ENCODE data around the gene MBTPS2.

Gene MBTPS2

DNA sequence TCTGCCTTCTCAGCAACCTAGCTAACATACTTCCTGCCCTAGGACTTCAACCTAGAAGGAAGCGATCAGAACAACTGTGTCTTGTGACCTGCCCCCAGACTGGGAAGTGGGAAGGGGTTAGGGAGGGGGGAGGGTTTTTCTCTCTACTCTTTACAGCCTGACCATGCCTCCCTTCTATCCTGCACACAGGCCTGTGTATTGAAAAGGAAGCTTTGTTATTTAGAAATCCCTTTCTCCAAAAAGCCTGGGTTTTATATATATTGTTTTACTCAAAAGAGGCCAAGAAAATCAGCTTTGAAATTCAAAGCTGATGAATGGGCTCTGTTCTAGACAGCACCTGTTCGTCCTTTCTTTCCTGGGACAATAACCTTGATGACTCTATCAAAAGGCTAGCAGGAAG, 65.9 kb downstream of the MBTPS2 start:
- H3K4me3 ChIP-seq (ENCODE audit: low read depth in 1 of 2, low read length in 2 of 2), result no peak overlapping the region
- H3K9me3 ChIP-seq (ENCODE audit: insufficient read depth, low read length, severe bottlenecking), result no peaks in the 10 kb centered on the region
- H3K4me1 ChIP-seq (ENCODE audit: insufficient read depth, low read length), result no peaks in the 10 kb centered on the region
- no peak overlapping the region for H3K27ac ChIP-seq (ENCODE audit: low read length)
- TF ChIP-seq EZH2 (IDR thresholded peaks at IDR 0.05; ENCODE audit: borderline replicate concordance, low read depth, low read length, severe bottlenecking), result no peak
- TF ChIP-seq, protein P1, sequence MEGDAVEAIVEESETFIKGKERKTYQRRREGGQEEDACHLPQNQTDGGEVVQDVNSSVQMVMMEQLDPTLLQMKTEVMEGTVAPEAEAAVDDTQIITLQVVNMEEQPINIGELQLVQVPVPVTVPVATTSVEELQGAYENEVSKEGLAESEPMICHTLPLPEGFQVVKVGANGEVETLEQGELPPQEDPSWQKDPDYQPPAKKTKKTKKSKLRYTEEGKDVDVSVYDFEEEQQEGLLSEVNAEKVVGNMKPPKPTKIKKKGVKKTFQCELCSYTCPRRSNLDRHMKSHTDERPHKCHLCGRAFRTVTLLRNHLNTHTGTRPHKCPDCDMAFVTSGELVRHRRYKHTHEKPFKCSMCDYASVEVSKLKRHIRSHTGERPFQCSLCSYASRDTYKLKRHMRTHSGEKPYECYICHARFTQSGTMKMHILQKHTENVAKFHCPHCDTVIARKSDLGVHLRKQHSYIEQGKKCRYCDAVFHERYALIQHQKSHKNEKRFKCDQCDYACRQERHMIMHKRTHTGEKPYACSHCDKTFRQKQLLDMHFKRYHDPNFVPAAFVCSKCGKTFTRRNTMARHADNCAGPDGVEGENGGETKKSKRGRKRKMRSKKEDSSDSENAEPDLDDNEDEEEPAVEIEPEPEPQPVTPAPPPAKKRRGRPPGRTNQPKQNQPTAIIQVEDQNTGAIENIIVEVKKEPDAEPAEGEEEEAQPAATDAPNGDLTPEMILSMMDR (IDR thresholded peaks at IDR 0.05; ENCODE audit: borderline replicate concordance, extremely low read depth, low read length, poor library complexity, severe bottlenecking), result no peak
- H3K4me2 ChIP-seq (ENCODE audit: insufficient read depth, low read length), result no peak overlapping the region
- H3K9ac ChIP-seq (ENCODE audit: low read depth, low read length), result no peak overlapping the region
- no peak overlapping the region for H2AFZ ChIP-seq (ENCODE audit: low read depth, low read length)
- DNase-seq (no peak), ATAC-seq (ENCODE audit: insufficient read depth, low read depth) (no peak)
- no peaks in the 10 kb centered on the region for H3K79me2 ChIP-seq (ENCODE audit: insufficient read depth, low read length)
- H3K36me3 ChIP-seq (ENCODE audit: insufficient read depth, low read length), result no peaks in the 10 kb centered on the region
- no peaks in the 10 kb centered on the region for H3K27me3 ChIP-seq (ENCODE audit: insufficient read depth, low read length, poor library complexity)
- no peaks in the 10 kb centered on the region for H4K20me1 ChIP-seq (ENCODE audit: insufficient read depth, low read length)

DNA sequence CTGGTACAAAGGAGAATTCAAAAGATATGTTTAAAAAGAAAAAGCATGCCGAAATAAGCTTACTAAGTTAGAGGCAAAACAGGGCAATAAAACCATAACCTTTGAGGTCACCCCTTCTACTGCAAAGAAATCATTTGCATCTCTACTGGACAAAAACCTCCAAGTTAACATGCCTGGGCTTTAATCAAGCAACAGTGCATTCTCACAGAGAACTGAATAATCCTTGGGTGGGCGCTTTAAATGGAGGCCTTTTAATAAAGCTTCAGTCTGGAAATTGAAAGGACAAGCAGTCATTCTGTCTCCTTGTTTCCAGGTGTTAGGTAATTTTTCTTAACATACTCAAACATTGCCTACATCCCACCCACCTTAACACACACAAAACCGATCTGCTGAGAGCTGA, 66.5 kb downstream of the MBTPS2 start:
- H3K4me2 ChIP-seq (ENCODE audit: insufficient read depth, low read length), result no peak overlapping the region
- H3K4me3 ChIP-seq (ENCODE audit: low read depth in 1 of 2, low read length in 2 of 2), result no peak overlapping the region
- no peaks in the 10 kb centered on the region for H3K36me3 ChIP-seq (ENCODE audit: insufficient read depth, low read length)
- H2AFZ ChIP-seq (ENCODE audit: low read depth, low read length), result no peak overlapping the region
- H3K4me1 ChIP-seq (ENCODE audit: insufficient read depth, low read length), result no peaks in the 10 kb centered on the region
- TF ChIP-seq, protein P1 (IDR thresholded peaks at IDR 0.05; ENCODE audit: borderline replicate concordance, extremely low read depth, low read length, poor library complexity, severe bottlenecking), result no peak
- TF ChIP-seq EZH2 (IDR thresholded peaks at IDR 0.05; ENCODE audit: borderline replicate concordance, low read depth, low read length, severe bottlenecking), result no peak
- no peaks in the 10 kb centered on the region for H3K9me3 ChIP-seq (ENCODE audit: insufficient read depth, low read length, severe bottlenecking)
- H3K79me2 ChIP-seq (ENCODE audit: insufficient read depth, low read length), result no peaks in the 10 kb centered on the region
- no peak overlapping the region for H3K9ac ChIP-seq (ENCODE audit: low read depth, low read length)
- H3K27ac ChIP-seq (ENCODE audit: low read length), result no peak overlapping the region
- no peak for ATAC-seq (ENCODE audit: insufficient read depth, low read depth)
- no peak for DNase-seq
- no peaks in the 10 kb centered on the region for H3K27me3 ChIP-seq (ENCODE audit: insufficient read depth, low read length, poor library complexity)
- no peaks in the 10 kb centered on the region for H4K20me1 ChIP-seq (ENCODE audit: insufficient read depth, low read length)

DNA sequence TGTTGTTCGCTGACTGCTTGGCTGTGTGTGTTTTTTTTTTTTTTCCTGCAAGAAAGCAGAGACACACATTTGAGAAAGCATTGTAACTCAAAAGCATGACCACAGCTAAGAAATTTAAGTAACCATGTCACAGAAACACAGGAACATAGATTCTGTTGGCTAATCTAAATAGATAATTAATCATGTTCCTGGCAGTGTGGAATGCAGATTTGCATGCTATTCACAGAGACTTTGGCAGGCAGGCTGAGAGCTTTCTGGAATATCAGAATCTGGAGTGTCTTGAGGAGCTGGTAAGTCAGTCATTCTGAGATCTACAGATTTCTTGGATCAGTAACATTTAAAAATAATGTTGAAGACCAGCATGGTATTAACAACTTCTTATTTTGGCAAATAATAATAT, 67.8 kb downstream of the MBTPS2 start:
- ATAC-seq (ENCODE audit: insufficient read depth, low read depth) (no peak), DNase-seq (no peak)
- Histone ChIP-seq H3K9ac (ENCODE audit: low read depth, low read length) (no peak overlapping the region), H3K4me2 (ENCODE audit: insufficient read depth, low read length) (no peak overlapping the region), H3K4me3 (ENCODE audit: low read depth in 1 of 2, low read length in 2 of 2) (no peak overlapping the region), H3K9me3 (ENCODE audit: insufficient read depth, low read length, severe bottlenecking) (no peaks in the 10 kb centered on the region), H3K36me3 (ENCODE audit: insufficient read depth, low read length) (no peaks in the 10 kb centered on the region), H3K79me2 (ENCODE audit: insufficient read depth, low read length) (no peaks in the 10 kb centered on the region), H4K20me1 (ENCODE audit: insufficient read depth, low read length) (no peaks in the 10 kb centered on the region), H3K27ac (ENCODE audit: low read length) (no peak overlapping the region), H2AFZ (ENCODE audit: low read depth, low read length) (no peak overlapping the region), H3K4me1 (ENCODE audit: insufficient read depth, low read length) (no peaks in the 10 kb centered on the region), H3K27me3 (ENCODE audit: insufficient read depth, low read length, poor library complexity) (no peaks in the 10 kb centered on the region)
- TF ChIP-seq, protein P1 (IDR thresholded peaks at IDR 0.05; ENCODE audit: borderline replicate concordance, extremely low read depth, low read length, poor library complexity, severe bottlenecking), result no peak
- TF ChIP-seq EZH2 (IDR thresholded peaks at IDR 0.05; ENCODE audit: borderline replicate concordance, low read depth, low read length, severe bottlenecking), result no peak

DNA sequence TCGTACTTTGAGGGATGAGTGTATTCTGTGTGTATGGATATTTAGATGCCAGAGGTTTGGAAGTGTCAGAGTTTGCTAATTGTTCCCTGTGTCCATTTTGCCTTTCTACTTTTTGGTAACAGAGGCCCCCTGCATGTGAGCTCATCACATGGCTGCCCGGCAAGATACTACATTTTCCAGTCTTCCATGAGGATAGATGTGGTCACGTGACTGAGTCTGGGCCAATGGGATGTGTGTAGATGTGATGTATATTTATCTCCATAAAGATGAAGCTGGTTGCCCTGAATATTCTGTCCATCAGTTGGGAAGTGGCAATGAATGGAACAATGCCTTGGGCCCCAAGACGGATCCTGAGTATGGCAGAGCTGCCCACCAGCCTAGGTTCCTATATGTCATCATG, 72.1 kb downstream of the MBTPS2 start:
- Histone ChIP-seq H3K9ac (ENCODE audit: low read depth, low read length) (no peak overlapping the region), H3K4me1 (ENCODE audit: insufficient read depth, low read length) (no peaks in the 10 kb centered on the region), H4K20me1 (ENCODE audit: insufficient read depth, low read length) (no peaks in the 10 kb centered on the region), H3K4me3 (ENCODE audit: low read depth in 1 of 2, low read length in 2 of 2) (no peak overlapping the region), H3K27ac (ENCODE audit: low read length) (no peak overlapping the region), H3K9me3 (ENCODE audit: insufficient read depth, low read length, severe bottlenecking) (no peaks in the 10 kb centered on the region), H3K4me2 (ENCODE audit: insufficient read depth, low read length) (no peak overlapping the region), H3K36me3 (ENCODE audit: insufficient read depth, low read length) (no peaks in the 10 kb centered on the region), H2AFZ (ENCODE audit: low read depth, low read length) (no peak overlapping the region), H3K27me3 (ENCODE audit: insufficient read depth, low read length, poor library complexity) (no peaks in the 10 kb centered on the region), H3K79me2 (ENCODE audit: insufficient read depth, low read length) (no peaks in the 10 kb centered on the region)
- TF ChIP-seq, protein P1 (IDR thresholded peaks at IDR 0.05; ENCODE audit: borderline replicate concordance, extremely low read depth, low read length, poor library complexity, severe bottlenecking), result no peak
- no peak for TF ChIP-seq EZH2 (IDR thresholded peaks at IDR 0.05; ENCODE audit: borderline replicate concordance, low read depth, low read length, severe bottlenecking)
- ATAC-seq (ENCODE audit: insufficient read depth, low read depth) (no peak), DNase-seq (no peak)
